ENCODE results near the gene BDNF. TPM values are rescaled to one million over a fixed set of nuclear protein-coding genes. Genes with fewer than 3 reads are reported as not detected.

BDNF gene
- total and polyA plus RNA-seq, 2 donors (not counting 1 experiment from before 2014, with no cell fraction given) = not detected

- Mint-ChIP-seq H3K9me3 (ENCODE audit: insufficient read depth) (no peaks in the 10 kb centered on the region), H3K27ac (no peak overlapping the region), H3K27me3 (no peaks in the 10 kb centered on the region), H3K4me3 (no peak overlapping the region), H3K4me1 (no peaks in the 10 kb centered on the region)
- no peak overlapping the region for H3K4me3 ChIP-seq (ENCODE audit: control extremely low read depth in 1 of 5, extremely low read depth in 1 of 5, insufficient read depth in 1 of 5, low read depth in 2 of 5, low read length in 4 of 5)
- H3K9me3 ChIP-seq (ENCODE audit: control extremely low read depth in 1 of 3, control insufficient read depth in 2 of 3, insufficient read depth in 1 of 3, low read length in 2 of 3) = no peaks in the 10 kb centered on the region
- H3K27ac ChIP-seq (ENCODE audit: low read length in 2 of 2) = no peak overlapping the region
- H3K4me1 ChIP-seq (ENCODE audit: control insufficient read depth in 2 of 2, insufficient read depth in 2 of 2, low read length in 2 of 2) = no peaks in the 10 kb centered on the region
- no peak for TF ChIP-seq CTCF (IDR thresholded peaks at IDR 0.05)
- no peak for TF ChIP-seq EZH2 (IDR thresholded peaks at IDR 0.05; ENCODE audit: borderline replicate concordance, insufficient read depth, low read depth, low read length, poor library complexity, severe bottlenecking)
- H2AFZ ChIP-seq (ENCODE audit: insufficient read depth, low read depth, low read length, poor library complexity, severe bottlenecking) = no peak overlapping the region
- intact Hi-C loops (cut with micrococcal nuclease) = no loop called here
- H3K9ac ChIP-seq (ENCODE audit: low read length) = no peak overlapping the region
- no peaks in the 10 kb centered on the region for H3K79me2 ChIP-seq (ENCODE audit: control insufficient read depth, insufficient read depth, low read length)
- no peak overlapping the region for H3K4me2 ChIP-seq (replicated peaks; ENCODE audit: low read depth, low read length, poor library complexity, severe bottlenecking)
- ATAC-seq (ENCODE audit: low read depth) (no peak), DNase-seq (no peak)
- H3K36me3 ChIP-seq (replicated peaks in 1 of 2; ENCODE audit: control extremely low read depth in 1 of 2, control insufficient read depth in 1 of 2, extremely low read depth in 1 of 2, insufficient read depth in 2 of 2, low read length in 1 of 2) = no peaks in the 10 kb centered on the region
- CTCF ChIA-PET = no interaction called here
- POLR2A ChIA-PET = no interaction called here
- H3K27me3 ChIP-seq (replicated peaks in 1 of 4; ENCODE audit: control extremely low read depth in 1 of 4, control insufficient read depth in 3 of 4, insufficient read depth in 4 of 4, low read length in 3 of 4) = no peaks in the 10 kb centered on the region
- H4K20me1 ChIP-seq (ENCODE audit: control insufficient read depth, insufficient read depth, low read length, poor library complexity, severe bottlenecking) = no peaks in the 10 kb centered on the region
- WGBS (ENCODE audit: insufficient coverage) = no CpG with 5 or more reads among the region's 2 CpGs
Observed at GRCh38 chr11:27663326-27663725, 36.9 kb downstream of the BDNF start.

- Histone ChIP-seq H3K27me3 (replicated peaks in 1 of 4; ENCODE audit: control extremely low read depth in 1 of 4, control insufficient read depth in 3 of 4, insufficient read depth in 4 of 4, low read length in 3 of 4) (no peaks in the 10 kb centered on the region), H3K9me3 (ENCODE audit: control extremely low read depth in 1 of 3, control insufficient read depth in 2 of 3, insufficient read depth in 1 of 3, low read length in 2 of 3) (no peaks in the 10 kb centered on the region), H3K4me2 (replicated peaks; ENCODE audit: low read depth, low read length, poor library complexity, severe bottlenecking) (no peak overlapping the region), H4K20me1 (ENCODE audit: control insufficient read depth, insufficient read depth, low read length, poor library complexity, severe bottlenecking) (no peaks in the 10 kb centered on the region), H3K4me3 (ENCODE audit: control extremely low read depth in 1 of 5, extremely low read depth in 1 of 5, insufficient read depth in 1 of 5, low read depth in 2 of 5, low read length in 4 of 5) (no peak overlapping the region), H3K27ac (ENCODE audit: low read length in 2 of 2) (no peak overlapping the region), H3K79me2 (ENCODE audit: control insufficient read depth, insufficient read depth, low read length) (no peaks in the 10 kb centered on the region), H3K9ac (ENCODE audit: low read length) (no peak overlapping the region), H3K4me1 (ENCODE audit: control insufficient read depth in 2 of 2, insufficient read depth in 2 of 2, low read length in 2 of 2) (no peaks in the 10 kb centered on the region), H3K36me3 (replicated peaks in 1 of 2; ENCODE audit: control extremely low read depth in 1 of 2, control insufficient read depth in 1 of 2, extremely low read depth in 1 of 2, insufficient read depth in 2 of 2, low read length in 1 of 2) (no peaks in the 10 kb centered on the region), H2AFZ (ENCODE audit: insufficient read depth, low read depth, low read length, poor library complexity, severe bottlenecking) (no peak overlapping the region)
- intact Hi-C loops (cut with micrococcal nuclease) = no loop called here
- TF ChIP-seq CTCF (IDR thresholded peaks at IDR 0.05) (no peak), EZH2 (IDR thresholded peaks at IDR 0.05; ENCODE audit: borderline replicate concordance, insufficient read depth, low read depth, low read length, poor library complexity, severe bottlenecking) (no peak)
- H3K27me3 Mint-ChIP-seq = no peaks in the 10 kb centered on the region
- H3K4me3 Mint-ChIP-seq = no peak overlapping the region
- WGBS (ENCODE audit: insufficient coverage) = no CpG with 5 or more reads among the region's 3 CpGs
- no peak overlapping the region for H3K27ac Mint-ChIP-seq
- H3K4me1 Mint-ChIP-seq = no peaks in the 10 kb centered on the region
- no peak for DNase-seq
- no peaks in the 10 kb centered on the region for H3K9me3 Mint-ChIP-seq (ENCODE audit: insufficient read depth)
- no peak for ATAC-seq (ENCODE audit: low read depth)
- POLR2A ChIA-PET = no interaction called here
- CTCF ChIA-PET = no interaction called here
Observed at GRCh38 chr11:27660171-27660570, 40.1 kb downstream of the BDNF start.

Measured in B cell (primary cell).